Uterus (tissue), 4 donors: Measurements from ENCODE around the gene RNU4-1. TPM values are rescaled to one million over a fixed set of nuclear protein-coding genes. Genes with fewer than 3 reads are reported as not detected.
A peak's percentile ranks its signal among the peaks of the same experiment; 100 is the strongest.
"Not testable (repeated sequence)": the region's sequence is repeated elsewhere in the genome, so short reads cannot be mapped to it uniquely, and the experiment has no call there.

Experiments used
- DNase-seq, 2 donors: peaks; one replicate each; pipeline ENCODE4 v3.0.0-alpha.2; 2019 to 2020
- H3K27ac ChIP-seq, 2 donors: fragments of 200-600 bp; sonication (generic); 1 replicate in 1 of 2; 2 replicates in 1 of 2; pipeline ENCODE4 v1.5.1; 2016 to 2018
- H3K27me3 ChIP-seq, 2 donors: fragments of 200-600 bp; sonication (generic); one replicate each; pipeline ENCODE4 v1.5.1; 2018 to 2019; ENCODE audit warnings: control low read depth in 1 of 2
- H3K36me3 ChIP-seq, 2 donors: fragments of 200-600 bp; sonication (generic); one replicate each; pipeline ENCODE4 v1.5.1; 2019; ENCODE audit warnings: control low read depth in 1 of 2
- H3K4me1 ChIP-seq, 2 donors: fragments of 200-600 bp; sonication (generic); one replicate each; pipeline ENCODE4 v1.5.1; 2018 to 2019; ENCODE audit warnings: control low read depth in 1 of 2
- H3K4me3 ChIP-seq, 2 donors: fragments of 200-600 bp; sonication (generic); 1 replicate in 1 of 2; 2 replicates in 1 of 2; pipeline ENCODE4 v1.5.1; 2018 to 2019; ENCODE audit warnings: mild to moderate bottlenecking in 1 of 2
- H3K9me3 ChIP-seq, 2 donors: fragments of 200-600 bp; sonication (generic); one replicate each; pipeline ENCODE4 v1.5.1; 2019; ENCODE audit warnings: control low read depth in 1 of 2
- CTCF ChIP-seq, 4 experiments: fragments of 200-600 bp in 2 of 4; fragments of 450-650 bp in 2 of 4; sonication (generic) in 2 of 4; IDR thresholded peaks; one replicate each; pipeline ENCODE4 v1.5.1; 2016 to 2019; ENCODE audit warnings: antibody characterized with exemption in 4 of 4, mild to moderate bottlenecking in 2 of 4, moderate library complexity in 1 of 4
- POLR2A ChIP-seq, 2 donors: fragments of 450-650 bp; IDR thresholded peaks; one replicate each; pipeline ENCODE4 v1.6.1; 2016; ENCODE audit warnings: antibody characterized with exemption in 2 of 2, mild to moderate bottlenecking in 1 of 2, moderate library complexity in 1 of 2
- intact Hi-C: fragments of 100-400 bp; cut with DNase I; formaldehyde crosslinking; loops from one replicate; pipeline ENCODE4 v1.15.1; 2023; ENCODE audit warnings: low total_unique reads
- small RNA-seq: library from RNA; depleted of rRNA; stranded (forward); fragments of <200 nt; gene quantifications from one replicate; pipeline ENCODE3, GENCODE V24; 2016
- total RNA-seq, 4 donors: library from RNA; depleted of rRNA in 3 of 4; stranded (reverse); fragments of >200 nt in 3 of 4; gene quantifications; one replicate each; pipeline versions ENCODE4 v1.1.0 to v1.2.4, GENCODE V29; 2014 to 2023
- donor health status: DM: yes; HTN: yes; CAD: no.

RNU4-1 gene
- total RNA-seq, 4 donors from 2014 or later: under 0.01 to 2,308 (median under 0.01) TPM

GRCh38 chr12:120249875-120250795, 42.9 kb downstream of the RNU4-1 start:
- no peak overlapping the region for H3K4me3 ChIP-seq
- no peak for TF ChIP-seq CTCF (IDR thresholded peaks at IDR 0.05)
- no peak for TF ChIP-seq POLR2A (IDR thresholded peaks at IDR 0.05)
- intact Hi-C loops: no loop called here
- H3K4me1 ChIP-seq: peaks cover 0 to 25% of the 10 kb centered on the region in 2 donors
- no peaks in the 10 kb centered on the region for H3K36me3 ChIP-seq
- H3K27ac ChIP-seq: peak overlapping the region; percentile 55 to 88
- DNase-seq: peak; percentile 69 to 73
- no peaks in the 10 kb centered on the region for H3K27me3 ChIP-seq
- H3K9me3 ChIP-seq: no peaks in the 10 kb centered on the region

GRCh38 chr12:120249266-120249874, 43.7 kb downstream of the RNU4-1 start:
- Histone ChIP-seq H3K4me1 (peaks cover 0 to 25% of the 10 kb centered on the region in 2 donors), H3K4me3 (no peak overlapping the region), H3K36me3 (no peaks in the 10 kb centered on the region), H3K27ac (peak overlapping the region; percentile 55 to 88), H3K9me3 (no peaks in the 10 kb centered on the region), H3K27me3 (no peaks in the 10 kb centered on the region)
- DNase-seq: no peak
- no peak for TF ChIP-seq CTCF (IDR thresholded peaks at IDR 0.05)
- no peak for TF ChIP-seq POLR2A (IDR thresholded peaks at IDR 0.05)
- intact Hi-C loops: no loop called here

GRCh38 chr12:120247621-120248030, 45.4 kb downstream of the RNU4-1 start:
- peaks cover 0 to 25% of the 10 kb centered on the region in 2 donors for H3K4me1 ChIP-seq

GRCh38 chr12:120247183-120247582, 45.9 kb downstream of the RNU4-1 start:
- H3K27me3 ChIP-seq: no peaks in the 10 kb centered on the region
- no peaks in the 10 kb centered on the region for H3K36me3 ChIP-seq
- no peak for DNase-seq
- H3K9me3 ChIP-seq: no peaks in the 10 kb centered on the region
- TF ChIP-seq POLR2A (IDR thresholded peaks at IDR 0.05): no peak
- no peak for TF ChIP-seq CTCF (IDR thresholded peaks at IDR 0.05)
- intact Hi-C loops: no loop called here
- H3K4me3 ChIP-seq: no peak overlapping the region
- peak overlapping the region; percentile 55 to 88 for H3K27ac ChIP-seq
- peaks cover 0 to 25% of the 10 kb centered on the region in 2 donors for H3K4me1 ChIP-seq

More at GRCh38 chr12:120247621-120248030, 45.4 kb downstream of the RNU4-1 start:
- Histone ChIP-seq H3K27ac (peak overlapping the region; percentile 55 to 88), H3K9me3 (no peaks in the 10 kb centered on the region), H3K4me3 (no peak overlapping the region), H3K27me3 (no peaks in the 10 kb centered on the region), H3K36me3 (no peaks in the 10 kb centered on the region)
- no peak for DNase-seq
- intact Hi-C loops: no loop called here
- TF ChIP-seq CTCF (IDR thresholded peaks at IDR 0.05) (no peak), POLR2A (IDR thresholded peaks at IDR 0.05) (no peak)

DNA sequence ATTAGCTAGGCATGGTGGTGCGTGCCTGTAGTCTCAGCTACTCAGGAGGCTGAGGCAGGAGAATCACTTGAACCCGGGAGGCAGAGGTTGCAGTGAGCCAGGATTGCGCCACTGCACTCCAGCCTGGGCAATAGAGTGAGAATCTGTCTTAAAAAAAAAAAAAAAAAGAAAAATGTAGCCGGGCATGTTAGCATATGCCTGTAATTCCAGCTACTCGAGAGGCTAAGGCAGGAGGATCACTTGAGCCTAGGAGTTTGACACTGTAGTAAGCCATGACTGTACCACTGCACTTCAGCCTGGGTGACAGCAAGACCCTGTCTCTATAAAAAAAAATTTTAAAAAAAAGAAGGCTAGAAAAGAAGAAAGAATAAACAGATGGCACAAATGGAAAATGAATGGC, 46.3 kb downstream of the RNU4-1 start:
- DNase-seq, H3K36me3 ChIP-seq, intact Hi-C loops, H3K4me3 ChIP-seq, H3K27me3 ChIP-seq, H3K9me3 ChIP-seq: not testable (repeated sequence)
- peak overlapping the region; percentile 55 to 88 for H3K27ac ChIP-seq
- peaks cover 0 to 25% of the 10 kb centered on the region in 2 donors for H3K4me1 ChIP-seq

Small RNA genes within 50 kb of the gene (small RNA-seq; reads per million reads assigned to genes)
- gene RNU4-1 (181 reads per million, percentile 95 among the genes with 10 or more reads in this experiment), gene RNU4-2 (330 reads per million, percentile 96 among the genes with 10 or more reads in this experiment), gene RNU6-1088P (not detected)

Other genes starting within 250 kb of the RNU4-1 start
- gene RAB35, start 176.5 kb downstream of the RNU4-1 start, total RNA-seq: 10 to 100 TPM; 13.1 to 43.9 (median 22.4) TPM
- gene GCN1, start 98.5 kb downstream of the RNU4-1 start, total RNA-seq: 100 to 1,000 TPM in 1 of 4 donors, 10 to 100 TPM in 3; 50.5 to 106 (median 64.3) TPM
- gene RPLP0, start 92.1 kb downstream of the RNU4-1 start, total RNA-seq: 1,000 to 10,000 TPM; 1,775 to 3,691 (median 3,260) TPM
- gene PXN, start 27.5 kb downstream of the RNU4-1 start, total RNA-seq: 100 to 1,000 TPM in 1 of 4 donors, 10 to 100 TPM in 3; 29.6 to 211 (median 41.2) TPM
- over 10,000 TPM in 1 of 4 donors, under 1 TPM in 3; under 0.01 to 24,687 (median under 0.01) TPM for gene RNU4-2, start 1.3 kb downstream of the RNU4-1 start, total RNA-seq
- gene SIRT4, start 9.1 kb upstream of the RNU4-1 start, total RNA-seq: 1 to 10 TPM in 3 of 4 donors, not detected in 1; 1.2 to 4.1 (median 1.5) TPM
- not detected for gene PLA2G1B, start 34.5 kb upstream of the RNU4-1 start, total RNA-seq
- gene MSI1, start 75.9 kb upstream of the RNU4-1 start, total RNA-seq: 10 to 100 TPM in 1 of 4 donors, 1 to 10 TPM in 1, under 1 TPM in 1, not detected in 1; 0.29 to 12.0 (median 2.9) TPM
- gene COX6A1, start 144.9 kb upstream of the RNU4-1 start, total RNA-seq: 100 to 1,000 TPM; 196 to 524 (median 201) TPM
- gene TRIAP1, start 153.1 kb upstream of the RNU4-1 start, total RNA-seq: 10 to 100 TPM in 2 of 4 donors, 1 to 10 TPM in 2; 1.2 to 16.8 (median 8.0) TPM
- 10 to 100 TPM; 11.8 to 31.9 (median 18.3) TPM for gene GATC, start 153.2 kb upstream of the RNU4-1 start, total RNA-seq
- gene SRSF9, start 176.5 kb upstream of the RNU4-1 start, total RNA-seq: 100 to 1,000 TPM in 2 of 4 donors, 10 to 100 TPM in 2; 10.5 to 150 (median 91.1) TPM
- gene DYNLL1, start 202.9 kb upstream of the RNU4-1 start, total RNA-seq: 100 to 1,000 TPM; 239 to 457 (median 291) TPM
- gene COQ5, start 235.9 kb upstream of the RNU4-1 start, total RNA-seq: 100 to 1,000 TPM in 1 of 4 donors, 10 to 100 TPM in 3; 18.5 to 117 (median 25.9) TPM
- gene RNF10, start 241.1 kb upstream of the RNU4-1 start, total RNA-seq: 100 to 1,000 TPM in 2 of 4 donors, 10 to 100 TPM in 2; 53.8 to 169 (median 103) TPM